ENCODE data around the gene GSDME. TPM values are rescaled to one million over a fixed set of nuclear protein-coding genes. Genes with fewer than 3 reads are reported as not detected.

GSDME gene
- total RNA-seq, 1 experiment from 2014 or later = 5.5 TPM

GRCh38 chr7:24703296-24703695 lies 54.0 kb downstream of the GSDME start:
- Mint-ChIP-seq H3K4me3 (no peak overlapping the region), H3K9me3 (peaks cover 0 to 3% of the 10 kb centered on the region in 2 experiments; a peak in 2 of 5 replicates), H3K27ac (peak overlapping the region in 1 of 3 experiments; percentile 9; a peak in 1 of 7 replicates), H3K4me1 (peaks cover 34 to 39% of the 10 kb centered on the region in 2 experiments), H3K27me3 (ENCODE audit: low read depth) (no peaks in the 10 kb centered on the region), H3K36me3 (ENCODE audit: insufficient read depth in 1 of 3, low read depth in 3 of 3) (peaks cover 5 to 33% (median 18%) of the 10 kb centered on the region in 3 experiments; a peak in 6 of 7 replicates)
- H4K5ac ChIP-seq (ENCODE audit: insufficient read length, low read depth, low read length) = no peak overlapping the region
- H4K8ac ChIP-seq (replicated peaks; ENCODE audit: insufficient read length, low read depth, low read length) = no peak overlapping the region
- H3K23me2 ChIP-seq (ENCODE audit: insufficient read length, low read depth, low read length, poor library complexity, severe bottlenecking) = no peaks in the 10 kb centered on the region
- no peak overlapping the region for H2BK20ac ChIP-seq (ENCODE audit: low read depth, low read length, poor library complexity, severe bottlenecking)
- H3K9me3 ChIP-seq (ENCODE audit: control insufficient read depth, low read depth, low read length) = no peaks in the 10 kb centered on the region
- no peak overlapping the region for H2AK5ac ChIP-seq (ENCODE audit: insufficient read length, low read length)
- no CpG with 5 or more reads among the region's 3 CpGs for WGBS (ENCODE audit: extremely low coverage, insufficient read length, low lambda C conversion rate)
- H3K79me1 ChIP-seq (ENCODE audit: insufficient read depth, low read depth, low read length, poor library complexity, severe bottlenecking) = no peaks in the 10 kb centered on the region
- H3K14ac ChIP-seq (ENCODE audit: insufficient read depth, low read length) = no peak overlapping the region
- no peaks in the 10 kb centered on the region for H4K20me1 ChIP-seq (ENCODE audit: control insufficient read depth, insufficient read depth, insufficient read length)
- H3K27ac ChIP-seq (ENCODE audit: insufficient read length, low read depth, low read length) = no peak overlapping the region
- H3K56ac ChIP-seq (ENCODE audit: insufficient read length, low read depth, low read length) = no peak overlapping the region
- H3K4me1 ChIP-seq (ENCODE audit: insufficient read depth, low read length) = no peaks in the 10 kb centered on the region
- no peaks in the 10 kb centered on the region for H3K27me3 ChIP-seq (ENCODE audit: insufficient read depth, low read length)
- no peak overlapping the region for H3K23ac ChIP-seq (ENCODE audit: insufficient read length, low read depth, low read length)
- no peaks in the 10 kb centered on the region for H3K79me2 ChIP-seq (ENCODE audit: insufficient read depth, low read length)
- no peak overlapping the region for H3T11ph ChIP-seq (ENCODE audit: low read length)
- no peak overlapping the region for H2BK120ac ChIP-seq (ENCODE audit: low read depth, low read length, poor library complexity, severe bottlenecking)
- no peak overlapping the region for H2BK15ac ChIP-seq (ENCODE audit: low read depth, low read length)
- H3K4ac ChIP-seq (ENCODE audit: low read depth, low read length) = no peak overlapping the region
- H3K18ac ChIP-seq (ENCODE audit: insufficient read length, low read depth, low read length) = no peak overlapping the region
- no peak overlapping the region for H2AFZ ChIP-seq (ENCODE audit: low read length)
- TF ChIP-seq CTCF (conservative IDR thresholded peaks at IDR 0.05) = no peak
- H3K9ac ChIP-seq (ENCODE audit: extremely low read depth, insufficient read length, low read length) = no peak overlapping the region
- no peak overlapping the region for H4K91ac ChIP-seq (ENCODE audit: insufficient read length, low read depth, low read length)
- H3K4me2 ChIP-seq (ENCODE audit: insufficient read depth, insufficient read length, low read length) = no peak overlapping the region
- no peak overlapping the region for H2BK12ac ChIP-seq (ENCODE audit: insufficient read length, low read depth, low read length)
- DNase-seq = no peak
- H2BK5ac ChIP-seq (ENCODE audit: insufficient read length, low read length) = no peak overlapping the region

All from H9 (cell line).